SH-SY5Y (cell line): ENCODE measurements around the gene BBS9.

Experiments used
- GATA2 ChIP-seq: IDR thresholded peaks from 2 replicates; pipeline ENCODE4 v1.6.1; 2011; ENCODE audit warnings: mild to moderate bottlenecking, low read depth, low read length
- GATA3 ChIP-seq: IDR thresholded peaks from 2 replicates; pipeline ENCODE4 v1.6.1; 2011; ENCODE audit warnings: low read depth, mild to moderate bottlenecking, low read length, moderate library complexity

GRCh38 chr7:33243319-33243881 is 114.0 kb downstream of the BBS9 start:
- TF ChIP-seq GATA2 (no peak), GATA3 (no peak)
